ENCODE measurements around the gene SH3BP5L. TPM values are rescaled to one million over a fixed set of nuclear protein-coding genes. Genes with fewer than 3 reads are reported as not detected.

SH3BP5L gene
- total and polyA plus RNA-seq, 2 experiments from 2014 or later: 6.5 to 17.2 TPM

- TF ChIP-seq, protein P1, sequence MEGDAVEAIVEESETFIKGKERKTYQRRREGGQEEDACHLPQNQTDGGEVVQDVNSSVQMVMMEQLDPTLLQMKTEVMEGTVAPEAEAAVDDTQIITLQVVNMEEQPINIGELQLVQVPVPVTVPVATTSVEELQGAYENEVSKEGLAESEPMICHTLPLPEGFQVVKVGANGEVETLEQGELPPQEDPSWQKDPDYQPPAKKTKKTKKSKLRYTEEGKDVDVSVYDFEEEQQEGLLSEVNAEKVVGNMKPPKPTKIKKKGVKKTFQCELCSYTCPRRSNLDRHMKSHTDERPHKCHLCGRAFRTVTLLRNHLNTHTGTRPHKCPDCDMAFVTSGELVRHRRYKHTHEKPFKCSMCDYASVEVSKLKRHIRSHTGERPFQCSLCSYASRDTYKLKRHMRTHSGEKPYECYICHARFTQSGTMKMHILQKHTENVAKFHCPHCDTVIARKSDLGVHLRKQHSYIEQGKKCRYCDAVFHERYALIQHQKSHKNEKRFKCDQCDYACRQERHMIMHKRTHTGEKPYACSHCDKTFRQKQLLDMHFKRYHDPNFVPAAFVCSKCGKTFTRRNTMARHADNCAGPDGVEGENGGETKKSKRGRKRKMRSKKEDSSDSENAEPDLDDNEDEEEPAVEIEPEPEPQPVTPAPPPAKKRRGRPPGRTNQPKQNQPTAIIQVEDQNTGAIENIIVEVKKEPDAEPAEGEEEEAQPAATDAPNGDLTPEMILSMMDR (IDR thresholded peaks at IDR 0.05; ENCODE audit: poor library complexity): no peak
- no peak for TF ChIP-seq EZH2phosphoT487 (IDR thresholded peaks at IDR 0.05; ENCODE audit: low read depth, severe bottlenecking, unreplicated experiment)
- no peak for TF ChIP-seq EZH2 (IDR thresholded peaks at IDR 0.05; ENCODE audit: borderline replicate concordance)
- Histone ChIP-seq H3K36me3 (replicated peaks; ENCODE audit: insufficient read depth, low read depth) (no peaks in the 10 kb centered on the region), H3K79me2 (no peaks in the 10 kb centered on the region), H3K9me3 (ENCODE audit: low read depth) (no peaks in the 10 kb centered on the region), H3K4me2 (no peak overlapping the region), H3K27ac (no peak overlapping the region), H3K4me1 (ENCODE audit: insufficient read depth) (no peaks in the 10 kb centered on the region), H3K9me2 (replicated peaks; ENCODE audit: insufficient read depth) (no peaks in the 10 kb centered on the region), H3K27me3 (no peaks in the 10 kb centered on the region), H3K4me3 (no peak overlapping the region), H4K20me1 (ENCODE audit: insufficient read depth, poor library complexity, severe bottlenecking) (no peaks in the 10 kb centered on the region), H2AFZ (no peak overlapping the region)
- WGBS (ENCODE audit: low lambda C conversion rate, missing lambda C conversion rate): 86% methylated on average over 16 of the region's 16 CpGs
- DNase-seq (ENCODE audit: low spot score): no peak
Measured at GRCh38 chr1:248782416-248783141, 43.1 kb downstream of the SH3BP5L start.

GRCh38 chr1:248779350-248779749 lies 46.4 kb downstream of the SH3BP5L start:
- Histone ChIP-seq H3K4me3 (no peak overlapping the region), H3K79me2 (no peaks in the 10 kb centered on the region), H3K9me3 (ENCODE audit: low read depth) (no peaks in the 10 kb centered on the region), H2AFZ (no peak overlapping the region), H4K20me1 (ENCODE audit: insufficient read depth, poor library complexity, severe bottlenecking) (no peaks in the 10 kb centered on the region), H3K4me2 (no peak overlapping the region), H3K36me3 (replicated peaks; ENCODE audit: insufficient read depth, low read depth) (no peaks in the 10 kb centered on the region), H3K27ac (no peak overlapping the region), H3K4me1 (ENCODE audit: insufficient read depth) (no peaks in the 10 kb centered on the region), H3K9me2 (replicated peaks; ENCODE audit: insufficient read depth) (no peaks in the 10 kb centered on the region), H3K27me3 (no peaks in the 10 kb centered on the region)
- no peak for DNase-seq (ENCODE audit: low spot score)
- WGBS (ENCODE audit: low lambda C conversion rate, missing lambda C conversion rate): 37% methylated on average over 2 of the region's 2 CpGs
- TF ChIP-seq EZH2 (IDR thresholded peaks at IDR 0.05; ENCODE audit: borderline replicate concordance) (no peak), EZH2phosphoT487 (IDR thresholded peaks at IDR 0.05; ENCODE audit: low read depth, severe bottlenecking, unreplicated experiment) (no peak)
- TF ChIP-seq, protein P1 (IDR thresholded peaks at IDR 0.05; ENCODE audit: poor library complexity): no peak

- no peaks in the 10 kb centered on the region for H3K9me2 ChIP-seq (replicated peaks; ENCODE audit: insufficient read depth)
- WGBS (ENCODE audit: low lambda C conversion rate, missing lambda C conversion rate): 79% methylated on average over 2 of the region's 2 CpGs
- no peak overlapping the region for H3K27ac ChIP-seq
- DNase-seq (ENCODE audit: low spot score): no peak
- H4K20me1 ChIP-seq (ENCODE audit: insufficient read depth, poor library complexity, severe bottlenecking): no peaks in the 10 kb centered on the region
- H3K36me3 ChIP-seq (replicated peaks; ENCODE audit: insufficient read depth, low read depth): no peaks in the 10 kb centered on the region
- H2AFZ ChIP-seq: no peak overlapping the region
- H3K4me2 ChIP-seq: no peak overlapping the region
- no peaks in the 10 kb centered on the region for H3K9me3 ChIP-seq (ENCODE audit: low read depth)
- H3K4me3 ChIP-seq: no peak overlapping the region
- TF ChIP-seq EZH2phosphoT487 (IDR thresholded peaks at IDR 0.05; ENCODE audit: low read depth, severe bottlenecking, unreplicated experiment): no peak
- TF ChIP-seq, protein P1 (IDR thresholded peaks at IDR 0.05; ENCODE audit: poor library complexity): no peak
- TF ChIP-seq EZH2 (IDR thresholded peaks at IDR 0.05; ENCODE audit: borderline replicate concordance): no peak
- H3K27me3 ChIP-seq: no peaks in the 10 kb centered on the region
- no peaks in the 10 kb centered on the region for H3K79me2 ChIP-seq
- H3K4me1 ChIP-seq (ENCODE audit: insufficient read depth): no peaks in the 10 kb centered on the region
Measured at GRCh38 chr1:248778906-248779305, 46.8 kb downstream of the SH3BP5L start.
